Activated CD8-positive, alpha-beta T cell treated with anti-CD3 and anti-CD28 coated beads for 36 hours (primary cell): ENCODE results near the gene SLIT1. TPM values are rescaled to one million over a fixed set of nuclear protein-coding genes. Genes with fewer than 3 reads are reported as not detected.

ENCODE experiments used
- ATAC-seq: fragments of 200-7000 bp; cut with Tn5 transposase; one replicate; pipeline ENCODE4 v1.10.0; 2021; ENCODE audit warnings: mild to moderate bottlenecking, moderate library complexity
- CTCF ChIA-PET: fragments of 350-600 bp; sonication (Branson Sonifier 250); formaldehyde crosslinking; loops from one replicate; lab custom pipeline; 2021; ENCODE audit warnings: antibody characterized with exemption; lab: Charles Lee
- POLR2A ChIA-PET: fragments of 350-600 bp; sonication (Branson Sonifier 250); formaldehyde crosslinking; loops from one replicate; lab custom pipeline; 2021; ENCODE audit warnings: antibody characterized with exemption; lab: Charles Lee
- DNase-seq: peaks from one replicate; pipeline ENCODE4 v3.0.0-alpha.2; 2020
- H3K27ac Mint-ChIP-seq: one replicate; pipeline ENCODE4 v1.8.0; 2021; ENCODE audit warnings: mild to moderate bottlenecking, mixed read lengths
- H3K27me3 Mint-ChIP-seq: one replicate; pipeline ENCODE4 v1.8.0; 2021; ENCODE audit warnings: mixed read lengths
- H3K36me3 Mint-ChIP-seq: one replicate; pipeline ENCODE4 v1.8.0; 2021; ENCODE audit warnings: low read depth, mixed read lengths
- H3K4me1 Mint-ChIP-seq: one replicate; pipeline ENCODE4 v1.8.0; 2021; ENCODE audit warnings: low read depth, mixed read lengths
- H3K4me3 Mint-ChIP-seq: one replicate; pipeline ENCODE4 v1.8.0; 2021; ENCODE audit warnings: mild to moderate bottlenecking, moderate library complexity, mixed read lengths
- H3K9me3 Mint-ChIP-seq: one replicate; pipeline ENCODE4 v1.8.0; 2021; ENCODE audit warnings: mixed read lengths
- intact Hi-C: fragments of 100-400 bp; cut with micrococcal nuclease; formaldehyde crosslinking; loops from one replicate; pipeline ENCODE4 v1.10.0; 2022
- total RNA-seq, 2 experiments: library from RNA; stranded (reverse); gene quantifications; one replicate each; pipeline ENCODE4 v1.2.3, GENCODE V29; 2021
- TF ChIP-seq, protein P1 (sequence below): fragments of 200-600 bp; IDR thresholded peaks from one replicate; pipeline ENCODE4 v1.8.0; 2022; ENCODE audit warnings: antibody characterized with exemption, mild to moderate bottlenecking

SLIT1 gene
- total RNA-seq, 2 experiments from 2014 or later, result 0.34 to 1.2 TPM

DNA sequence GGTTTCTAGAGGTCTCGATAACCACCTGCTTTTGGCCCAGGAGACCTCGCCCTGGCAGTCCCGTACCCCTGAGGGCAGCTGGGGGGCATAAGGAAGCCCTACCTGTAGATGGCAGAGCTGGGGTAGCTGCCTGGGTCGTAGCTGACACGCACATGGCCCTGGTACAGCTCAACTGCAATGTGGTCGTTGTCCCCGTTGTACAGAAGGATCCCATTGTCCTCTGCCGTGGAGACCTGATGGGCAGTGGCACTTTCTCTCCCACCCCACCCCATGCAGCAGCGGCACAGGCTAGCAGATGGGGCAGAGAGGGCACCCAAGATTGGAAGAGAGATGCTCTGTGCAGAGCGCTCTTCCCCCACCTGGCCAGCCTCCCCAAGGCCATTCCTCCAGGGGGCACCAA, 181.2 kb downstream of the SLIT1 start:
- ChIA-PET POLR2A (no interaction called here), CTCF (interaction anchor here (1.5 to 2.0 kb wide), 2 partner anchors 21 to 206 kb away, joined by 5 to 6 read pairs; no protein-coding TSS in a partner anchor)
- Mint-ChIP-seq H3K27ac (no peak overlapping the region), H3K36me3 (peaks cover 4% of the 10 kb centered on the region), H3K4me3 (no peak overlapping the region), H3K4me1 (no peaks in the 10 kb centered on the region), H3K9me3 (peaks cover 14% of the 10 kb centered on the region), H3K27me3 (peaks cover 3% of the 10 kb centered on the region)
- TF ChIP-seq, protein P1, sequence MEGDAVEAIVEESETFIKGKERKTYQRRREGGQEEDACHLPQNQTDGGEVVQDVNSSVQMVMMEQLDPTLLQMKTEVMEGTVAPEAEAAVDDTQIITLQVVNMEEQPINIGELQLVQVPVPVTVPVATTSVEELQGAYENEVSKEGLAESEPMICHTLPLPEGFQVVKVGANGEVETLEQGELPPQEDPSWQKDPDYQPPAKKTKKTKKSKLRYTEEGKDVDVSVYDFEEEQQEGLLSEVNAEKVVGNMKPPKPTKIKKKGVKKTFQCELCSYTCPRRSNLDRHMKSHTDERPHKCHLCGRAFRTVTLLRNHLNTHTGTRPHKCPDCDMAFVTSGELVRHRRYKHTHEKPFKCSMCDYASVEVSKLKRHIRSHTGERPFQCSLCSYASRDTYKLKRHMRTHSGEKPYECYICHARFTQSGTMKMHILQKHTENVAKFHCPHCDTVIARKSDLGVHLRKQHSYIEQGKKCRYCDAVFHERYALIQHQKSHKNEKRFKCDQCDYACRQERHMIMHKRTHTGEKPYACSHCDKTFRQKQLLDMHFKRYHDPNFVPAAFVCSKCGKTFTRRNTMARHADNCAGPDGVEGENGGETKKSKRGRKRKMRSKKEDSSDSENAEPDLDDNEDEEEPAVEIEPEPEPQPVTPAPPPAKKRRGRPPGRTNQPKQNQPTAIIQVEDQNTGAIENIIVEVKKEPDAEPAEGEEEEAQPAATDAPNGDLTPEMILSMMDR, result no peak
- ATAC-seq (no peak), DNase-seq (no peak)
- intact Hi-C loops, result no loop called here

DNA sequence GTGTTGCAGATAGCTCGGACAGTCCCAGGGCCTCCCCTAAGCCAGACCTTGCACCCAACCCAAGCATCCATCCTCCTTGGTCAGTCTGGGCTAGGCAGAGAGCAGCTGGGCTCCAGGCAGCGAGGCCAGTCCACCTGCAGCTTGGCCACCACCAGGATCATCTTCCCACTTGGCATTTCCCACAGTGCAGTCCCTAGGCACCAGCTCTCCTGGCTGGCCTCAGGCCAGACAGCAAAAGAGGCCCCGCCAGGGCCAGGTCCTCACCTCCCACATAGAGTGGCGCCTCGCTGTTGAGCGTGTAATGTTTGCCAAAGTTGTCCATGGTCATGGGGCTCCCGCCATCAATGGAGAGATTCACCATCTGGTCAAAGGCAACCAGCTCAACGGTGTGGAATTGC, 182.0 kb downstream of the SLIT1 start:
- intact Hi-C loops, result no loop called here
- POLR2A ChIA-PET, result no interaction called here
- TF ChIP-seq, protein P1, result no peak
- peaks cover 4% of the 10 kb centered on the region for H3K36me3 Mint-ChIP-seq
- no peak overlapping the region for H3K27ac Mint-ChIP-seq
- H3K4me1 Mint-ChIP-seq, result no peaks in the 10 kb centered on the region
- H3K9me3 Mint-ChIP-seq, result peaks cover 14% of the 10 kb centered on the region
- H3K4me3 Mint-ChIP-seq, result no peak overlapping the region
- peaks cover 3% of the 10 kb centered on the region for H3K27me3 Mint-ChIP-seq
- no peak for DNase-seq
- CTCF ChIA-PET, result interaction anchor here (1.5 to 2.0 kb wide), 2 partner anchors 22 to 207 kb away, joined by 5 to 6 read pairs; no protein-coding TSS in a partner anchor
- no peak for ATAC-seq

DNA sequence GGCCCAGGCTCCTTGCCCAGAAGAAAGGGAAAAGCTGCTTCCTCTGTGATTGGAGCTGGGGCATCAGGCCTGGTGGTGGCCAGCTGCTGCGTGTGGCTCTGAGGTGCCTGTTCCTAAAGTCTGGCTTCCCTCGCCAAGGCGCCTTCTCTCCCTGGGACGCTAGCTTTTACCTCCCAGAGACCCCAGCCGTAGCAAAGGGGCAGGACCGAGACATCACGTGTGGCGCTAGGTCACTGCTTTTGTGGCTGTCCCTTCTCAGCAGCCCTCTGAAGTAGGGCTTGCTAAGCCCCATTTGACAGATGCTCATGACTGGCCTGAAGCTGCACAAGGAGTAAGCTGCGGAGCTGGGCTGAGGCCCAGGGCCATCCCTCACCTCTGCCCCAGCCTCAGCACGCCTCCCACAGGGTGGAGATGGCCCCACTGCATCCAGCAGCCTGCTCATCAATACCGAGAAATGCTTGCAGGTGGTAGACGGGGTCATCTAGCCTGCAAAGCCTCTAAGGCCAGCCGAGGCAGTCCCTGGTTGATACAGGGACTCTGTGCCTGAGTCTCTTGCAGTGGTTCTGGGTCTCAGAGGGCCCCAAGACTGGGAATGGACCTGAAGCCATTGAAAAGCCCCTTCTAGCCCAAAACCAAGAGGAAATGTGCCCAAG, 182.5 kb downstream of the SLIT1 start:
- H3K36me3 Mint-ChIP-seq, result peaks cover 4% of the 10 kb centered on the region
- H3K4me3 Mint-ChIP-seq, result no peak overlapping the region
- DNase-seq (no peak), ATAC-seq (no peak)
- H3K4me1 Mint-ChIP-seq, result no peaks in the 10 kb centered on the region
- ChIA-PET CTCF (interaction anchor here (0.8 to 2.0 kb wide), 2 partner anchors 8 to 22 kb away, joined by 3 to 5 read pairs; no protein-coding TSS in a partner anchor), POLR2A (no interaction called here)
- H3K9me3 Mint-ChIP-seq, result peaks cover 14% of the 10 kb centered on the region
- peaks cover 3% of the 10 kb centered on the region for H3K27me3 Mint-ChIP-seq
- no peak overlapping the region for H3K27ac Mint-ChIP-seq
- TF ChIP-seq, protein P1, result no peak
- intact Hi-C loops, result no loop called here

DNA sequence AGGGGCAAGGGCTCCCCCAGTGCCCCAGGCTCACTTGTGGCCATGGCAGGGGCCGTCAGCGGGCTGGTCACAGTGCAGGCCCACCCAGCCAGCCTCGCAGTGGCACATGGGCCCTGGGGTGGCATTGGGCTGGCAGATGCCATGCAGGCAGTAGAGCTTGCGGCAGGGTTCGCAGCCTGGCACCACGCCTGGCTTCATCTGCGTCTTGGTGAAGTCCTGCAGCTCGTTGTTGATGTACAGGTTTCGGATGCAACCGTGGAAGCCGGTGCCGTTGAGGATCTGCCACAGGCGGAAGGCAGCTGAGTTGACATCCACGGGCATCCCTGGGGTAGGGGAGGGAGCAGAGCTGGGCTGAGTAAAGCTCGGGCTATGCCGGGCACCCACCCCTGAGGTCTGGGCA, 183.1 kb downstream of the SLIT1 start:
- H3K27ac Mint-ChIP-seq, result no peak overlapping the region
- TF ChIP-seq, protein P1, result no peak
- DNase-seq (no peak), ATAC-seq (no peak)
- H3K36me3 Mint-ChIP-seq, result peaks cover 4% of the 10 kb centered on the region
- H3K4me1 Mint-ChIP-seq, result no peaks in the 10 kb centered on the region
- intact Hi-C loops, result no loop called here
- H3K27me3 Mint-ChIP-seq, result peaks cover 3% of the 10 kb centered on the region
- POLR2A ChIA-PET, result no interaction called here
- CTCF ChIA-PET, result interaction anchor here (0.8 kb wide), 1 partner anchor 9 kb away, joined by 3 read pairs; no protein-coding TSS in a partner anchor
- H3K9me3 Mint-ChIP-seq, result peaks cover 11% of the 10 kb centered on the region
- no peak overlapping the region for H3K4me3 Mint-ChIP-seq
